Neural cell (in vitro differentiated cells): Measurements from ENCODE around the gene C10orf62. TPM values are rescaled to one million over a fixed set of nuclear protein-coding genes. Genes with fewer than 3 reads are reported as not detected.
"Not testable (repeated sequence)": the region's sequence is repeated elsewhere in the genome, so short reads cannot be mapped to it uniquely, and the experiment has no call there.

Experiments used
- H2AFZ ChIP-seq: fragments of 200-600, 300-800 bp; sonication (generic), shearing (Covaris generic); 2 replicates; pipeline ENCODE4 v1.6.0; 2014; ENCODE audit warnings: low read depth, mild to moderate bottlenecking, antibody characterized with exemption, low read length, moderate library complexity
- H3F3A ChIP-seq: fragments of 200-600 bp; shearing (Covaris generic); 2 replicates; pipeline ENCODE4 v1.6.1; 2016; ENCODE audit warnings: mild to moderate bottlenecking, moderate library complexity, mixed read lengths, antibody characterized with exemption, low read length; ENCODE audit not compliant: insufficient read depth, poor library complexity, severe bottlenecking
- H3K27ac ChIP-seq: fragments of 200-600, 300-800 bp; sonication (generic), shearing (Covaris generic); 2 replicates; pipeline ENCODE4 v1.5.1; 2014; ENCODE audit warnings: mild to moderate bottlenecking, low read length, moderate library complexity
- H3K27me3 ChIP-seq: fragments of 300-800, 200-600 bp; sonication (generic), shearing (Covaris generic); 2 replicates; pipeline ENCODE4 v1.6.0; 2014; ENCODE audit warnings: mild to moderate bottlenecking, low read depth, low read length, moderate library complexity; ENCODE audit not compliant: insufficient read depth
- H3K36me3 ChIP-seq: fragments of 300-800, 200-600 bp; sonication (generic), shearing (Covaris generic); 2 replicates; pipeline ENCODE4 v1.5.1; 2014; ENCODE audit warnings: mild to moderate bottlenecking, antibody characterized with exemption, low read length, moderate library complexity; ENCODE audit not compliant: insufficient read depth
- H3K4me2 ChIP-seq: fragments of 300-800, 200-600 bp; sonication (generic), shearing (Covaris generic); 2 replicates; pipeline ENCODE4 v1.6.0; 2014; ENCODE audit warnings: mild to moderate bottlenecking, low read length
- H3K4me3 ChIP-seq: fragments of 300-800, 200-600 bp; sonication (generic), shearing (Covaris generic); 2 replicates; pipeline ENCODE4 v1.5.1; 2014; ENCODE audit warnings: mild to moderate bottlenecking, low read length, moderate library complexity
- H3K79me2 ChIP-seq: fragments of 200-600 bp; shearing (Covaris generic); replicated peaks from 2 replicates; pipeline ENCODE4 v1.6.0; 2014; ENCODE audit warnings: mild to moderate bottlenecking, low read length, moderate library complexity; ENCODE audit not compliant: insufficient read depth
- H3K9ac ChIP-seq: fragments of 300-800, 200-600 bp; sonication (generic), shearing (Covaris generic); 2 replicates; pipeline ENCODE4 v1.6.1; 2016; ENCODE audit warnings: mild to moderate bottlenecking, low read length, mixed read lengths
- H3K9me2 ChIP-seq: fragments of 200-600 bp; shearing (Covaris generic); 2 replicates; pipeline ENCODE4 v1.6.1; 2016; ENCODE audit warnings: mild to moderate bottlenecking, low read length, mixed read lengths; ENCODE audit not compliant: insufficient read depth
- H3K9me3 ChIP-seq: fragments of 200-600, 300-800 bp; sonication (generic), shearing (Covaris generic); 2 replicates; pipeline ENCODE4 v1.6.1; 2016; ENCODE audit warnings: mild to moderate bottlenecking, mixed run types, low read length, moderate library complexity, mixed read lengths
- H4K20me1 ChIP-seq: fragments of 200-600 bp; shearing (Covaris generic); 2 replicates; pipeline ENCODE4 v1.6.1; 2016; ENCODE audit warnings: mild to moderate bottlenecking, mixed run types; ENCODE audit not compliant: insufficient read depth
- CTCF ChIP-seq: fragments of 450-650 bp; IDR thresholded peaks from 2 replicates; pipeline ENCODE4 v1.5.1; 2014; ENCODE audit warnings: antibody characterized with exemption, mild to moderate bottlenecking, moderate library complexity; ENCODE audit not compliant: poor library complexity, severe bottlenecking
- EP300 ChIP-seq: fragments of 450-650 bp; conservative IDR thresholded peaks from 2 replicates; pipeline ENCODE4 v1.6.1; 2014; ENCODE audit warnings: antibody characterized with exemption, mild to moderate bottlenecking, moderate library complexity; ENCODE audit not compliant: poor library complexity, severe bottlenecking
- EZH2 ChIP-seq: fragments of 200-600, 300-800 bp; shearing (Covaris generic), sonication (generic); IDR thresholded peaks from 2 replicates; pipeline ENCODE4 v1.6.1; 2014; ENCODE audit warnings: antibody characterized with exemption, low read length, borderline replicate concordance, mild to moderate bottlenecking; ENCODE audit not compliant: insufficient read depth, poor library complexity, severe bottlenecking
- MXI1 ChIP-seq: fragments of 450-650 bp; conservative IDR thresholded peaks from 2 replicates; pipeline ENCODE4 v1.6.1; 2014; ENCODE audit warnings: antibody characterized with exemption, mild to moderate bottlenecking; ENCODE audit not compliant: poor library complexity, severe bottlenecking
- POLR2AphosphoS5 ChIP-seq: IDR thresholded peaks from 2 replicates; pipeline ENCODE4 v1.6.1; 2012
- RAD21 ChIP-seq: fragments of 450-650 bp; conservative IDR thresholded peaks from 2 replicates; pipeline ENCODE4 v1.6.1; 2014; ENCODE audit warnings: antibody characterized with exemption, mild to moderate bottlenecking, moderate library complexity
- REST ChIP-seq: IDR thresholded peaks from 2 replicates; pipeline ENCODE4 v1.6.1; 2012; ENCODE audit warnings: borderline replicate concordance
- SMC3 ChIP-seq: fragments of 450-650 bp; conservative IDR thresholded peaks from 2 replicates; pipeline ENCODE4 v1.6.1; 2014; ENCODE audit warnings: antibody characterized with exemption, mild to moderate bottlenecking, moderate library complexity; ENCODE audit not compliant: poor library complexity
- TAF1 ChIP-seq: IDR thresholded peaks from 2 replicates; pipeline ENCODE4 v1.6.1; 2012; ENCODE audit warnings: low read depth
- polyA plus RNA-seq: library from polyadenylated mRNA; depleted of rRNA; stranded (reverse); fragments of >200 nt; gene quantifications from 2 replicates; pipeline ENCODE4 v1.2.3, GENCODE V29; 2014

The C10orf62 gene
- polyA plus RNA-seq, 1 donor from 2014 or later, result not detected

DNA sequence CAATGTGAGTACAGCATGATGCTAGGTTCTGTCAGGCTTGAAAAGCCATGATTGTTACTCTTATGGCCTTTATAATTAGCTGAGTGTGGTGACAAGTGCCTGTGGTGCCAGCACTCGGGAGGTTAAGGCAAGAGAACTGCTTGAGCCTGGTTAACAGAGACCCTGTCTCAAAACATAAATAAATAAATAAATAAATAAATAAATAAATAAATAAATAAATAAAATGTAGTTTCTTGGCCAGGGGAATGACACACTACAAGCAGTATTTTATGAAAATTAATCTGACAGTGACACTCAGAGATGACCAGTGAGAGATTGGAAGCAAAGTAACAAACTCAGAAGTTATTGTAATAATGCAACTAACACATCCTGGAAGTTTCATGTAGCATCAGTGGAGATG, 46.1 kb downstream of the C10orf62 start:
- peaks cover 22% of the 10 kb centered on the region for H3K79me2 ChIP-seq
- no peak overlapping the region for H2AFZ ChIP-seq
- no peak overlapping the region for H3K4me2 ChIP-seq
- H3K9me2 ChIP-seq, result no peaks in the 10 kb centered on the region
- TF ChIP-seq TAF1 (no peak), REST (no peak), CTCF (no peak), MXI1 (no peak), SMC3 (no peak), RAD21 (no peak), EZH2 (no peak), POLR2AphosphoS5 (no peak), EP300 (no peak)
- H3K9me3 ChIP-seq, result no peaks in the 10 kb centered on the region
- no peaks in the 10 kb centered on the region for H3K36me3 ChIP-seq
- H3F3A ChIP-seq, result no peaks in the 10 kb centered on the region
- no peaks in the 10 kb centered on the region for H3K27me3 ChIP-seq
- H3K9ac ChIP-seq, result no peak overlapping the region
- H3K4me3 ChIP-seq, result no peak overlapping the region
- H3K27ac ChIP-seq, result no peak overlapping the region
- H4K20me1 ChIP-seq, result no peaks in the 10 kb centered on the region

GRCh38 chr10:97639090-97639489, 49.6 kb downstream of the C10orf62 start:
- H4K20me1 ChIP-seq, H3K36me3 ChIP-seq, H3K9ac ChIP-seq, H3K9me3 ChIP-seq, H3K4me2 ChIP-seq, H2AFZ ChIP-seq, H3K4me3 ChIP-seq, H3K27ac ChIP-seq, H3K27me3 ChIP-seq, H3F3A ChIP-seq, H3K9me2 ChIP-seq: not testable (repeated sequence)
- peaks cover 18% of the 10 kb centered on the region for H3K79me2 ChIP-seq

DNA sequence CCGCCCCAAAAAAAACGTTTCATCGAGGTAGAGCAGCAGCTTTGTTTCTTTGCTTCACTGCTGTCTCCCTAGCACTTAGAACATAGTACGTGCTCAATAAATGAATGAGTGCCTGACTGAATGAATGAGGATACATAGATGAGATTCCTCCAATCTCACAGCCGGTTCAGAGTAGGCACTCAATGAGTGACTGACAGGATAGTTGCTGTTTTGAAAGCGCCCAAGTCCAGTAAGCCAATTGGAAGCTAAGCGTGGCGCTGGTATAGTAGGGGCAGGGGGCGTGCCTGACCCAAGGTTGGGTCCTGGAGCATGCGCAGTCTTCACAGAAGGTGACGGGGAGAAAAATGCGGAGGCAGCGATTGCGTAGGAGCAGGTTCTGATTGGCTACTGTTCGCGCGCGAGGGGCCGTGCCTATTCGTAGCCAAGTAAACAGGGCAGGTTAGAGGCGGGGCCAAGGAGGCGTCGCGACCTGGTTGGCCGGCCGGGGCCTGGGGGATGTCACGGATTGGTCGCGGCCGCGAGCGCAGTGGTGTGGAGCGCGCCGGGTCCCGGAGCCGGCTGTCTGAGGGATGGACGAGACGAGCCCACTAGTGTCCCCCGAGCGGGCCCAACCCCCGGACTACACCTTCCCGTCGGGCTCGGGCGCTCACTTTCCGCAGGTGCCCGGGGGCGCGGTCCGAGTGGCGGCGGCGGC, 50.8 kb downstream of the C10orf62 start, which contains the start of gene PI4K2A:
PI4K2A (plus strand) TSS at position 498 of the 694 bp plus-strand sequence; CDS start at position 570, 72 bp downstream.
- H3K36me3 ChIP-seq, result no peaks in the 10 kb centered on the region
- no peaks in the 10 kb centered on the region for H3F3A ChIP-seq
- H3K27ac ChIP-seq, result peak within 1 kb of the TSS; percentile 63
- TF ChIP-seq CTCF, result peak; percentile 30
- TF ChIP-seq EP300, result peak; percentile 19
- no peak for TF ChIP-seq SMC3
- TF ChIP-seq POLR2AphosphoS5, result peak; percentile 77
- no peak for TF ChIP-seq EZH2
- no peaks in the 10 kb centered on the region for H4K20me1 ChIP-seq
- peak within 1 kb of the TSS; percentile 67 for H3K4me2 ChIP-seq
- H3K79me2 ChIP-seq, result peaks cover 18% of the 10 kb centered on the region
- peak within 1 kb of the TSS; percentile 96 for H3K4me3 ChIP-seq
- no peaks in the 10 kb centered on the region for H3K9me3 ChIP-seq
- H2AFZ ChIP-seq, result peak within 1 kb of the TSS; percentile 27
- no peaks in the 10 kb centered on the region for H3K27me3 ChIP-seq
- peak within 1 kb of the TSS; percentile 71 for H3K9ac ChIP-seq
- no peaks in the 10 kb centered on the region for H3K9me2 ChIP-seq
